AML-193 (cell line): ENCODE results near the gene CD96.

Experiments
- DNase-seq, 2 experiments: peaks; one replicate each; lab custom pipeline; 2025; lab: John Stamatoyannopoulos, UW

CD96 gene

GRCh38 chr3:111594205-111594604, 52.2 kb downstream of the CD96 start:
- no peak for DNase-seq

GRCh38 chr3:111594781-111595180, 52.8 kb downstream of the CD96 start:
- DNase-seq = no peak

GRCh38 chr3:111595232-111595631, 53.2 kb downstream of the CD96 start, which contains the start of gene ZBED2:
Gene ZBED2 (minus strand): TSS chr3:111595346. CDS start chr3:111594201, 1,145 bp downstream.
- DNase-seq = no peak

- DNase-seq = no peak
Measured at GRCh38 chr3:111596328-111596727, 54.3 kb downstream of the CD96 start.

- no peak for DNase-seq
Measured at GRCh38 chr3:111598139-111598538, 56.1 kb downstream of the CD96 start.

GRCh38 chr3:111598552-111598951, 56.6 kb downstream of the CD96 start:
- no peak for DNase-seq

GRCh38 chr3:111601810-111602209, 59.8 kb downstream of the CD96 start:
- no peak for DNase-seq

GRCh38 chr3:111603679-111604078, 61.7 kb downstream of the CD96 start:
- no peak for DNase-seq

GRCh38 chr3:111604119-111604518, 62.1 kb downstream of the CD96 start:
- DNase-seq = no peak

- DNase-seq = no peak
Measured at GRCh38 chr3:111605018-111605417, 63.0 kb downstream of the CD96 start.

GRCh38 chr3:111605493-111605892, 63.5 kb downstream of the CD96 start:
- DNase-seq = no peak

- DNase-seq = no peak
Measured at GRCh38 chr3:111607240-111607920, 65.4 kb downstream of the CD96 start.

- DNase-seq = no peak
Measured at GRCh38 chr3:111608383-111608782, 66.4 kb downstream of the CD96 start.

GRCh38 chr3:111609700-111610099, 67.7 kb downstream of the CD96 start:
- DNase-seq = no peak

- DNase-seq = no peak
Measured at GRCh38 chr3:111610189-111610588, 68.2 kb downstream of the CD96 start.

- no peak for DNase-seq
Measured at GRCh38 chr3:111610612-111611054, 68.6 kb downstream of the CD96 start.

- no peak for DNase-seq
Measured at GRCh38 chr3:111613294-111613693, 71.3 kb downstream of the CD96 start.

- DNase-seq = no peak
Measured at GRCh38 chr3:111615880-111616279, 73.9 kb downstream of the CD96 start.

GRCh38 chr3:111616417-111617105, 74.6 kb downstream of the CD96 start:
- no peak for DNase-seq

GRCh38 chr3:111617406-111617805, 75.4 kb downstream of the CD96 start:
- DNase-seq = no peak

- no peak for DNase-seq
Measured at GRCh38 chr3:111617912-111618601, 76.1 kb downstream of the CD96 start.

- DNase-seq = no peak
Measured at GRCh38 chr3:111618945-111619344, 76.9 kb downstream of the CD96 start.

GRCh38 chr3:111619833-111620232, 77.8 kb downstream of the CD96 start:
- no peak for DNase-seq
